ENCODE results near the gene CHRNA9. TPM values are rescaled to one million over a fixed set of nuclear protein-coding genes. Genes with fewer than 3 reads are reported as not detected.

Gene CHRNA9
- polyA plus RNA-seq, 4 donors: 0.76 to 1.6 (median 0.98) TPM

DNA sequence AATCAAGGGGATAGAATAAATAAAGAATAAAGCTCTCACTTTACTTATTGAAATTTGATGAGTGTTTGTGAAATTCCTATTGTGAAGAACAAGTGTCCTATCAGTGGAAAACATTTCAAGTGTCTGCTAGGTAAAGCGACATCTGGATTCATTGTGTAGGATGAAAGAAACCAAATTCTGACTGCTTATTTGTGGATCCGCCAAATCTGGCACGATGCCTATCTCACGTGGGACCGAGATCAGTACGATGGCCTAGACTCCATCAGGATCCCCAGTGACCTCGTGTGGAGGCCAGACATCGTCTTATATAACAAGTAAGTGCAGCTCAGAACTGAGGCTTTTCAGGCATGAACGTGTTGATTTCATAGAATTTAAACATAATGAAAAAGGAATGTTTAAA, 1.9 kb downstream of the CHRNA9 start:
- no peak for DNase-seq (ENCODE audit: low read depth in 4 of 4, low spot score in 2 of 4)

DNA sequence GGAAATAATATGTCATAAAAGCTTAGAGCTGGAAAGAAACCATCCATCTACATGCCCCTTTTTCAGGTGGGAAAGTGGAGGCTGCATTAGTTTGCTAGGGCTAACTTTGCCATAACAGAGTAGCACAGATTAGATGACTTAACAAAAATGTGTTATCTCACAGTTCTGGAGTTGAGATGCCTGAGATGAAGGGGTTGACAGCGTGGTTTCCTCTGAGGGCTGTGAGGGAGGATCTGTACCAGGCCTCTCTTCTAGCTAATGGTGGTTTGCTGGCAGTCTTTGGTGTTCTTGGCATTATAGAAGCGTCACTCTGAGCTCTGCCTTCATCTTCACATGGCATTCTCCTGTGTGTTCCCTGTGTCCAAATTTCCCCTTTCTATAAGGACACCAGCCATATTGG, 2.4 kb downstream of the CHRNA9 start:
- DNase-seq (ENCODE audit: low read depth in 4 of 4, low spot score in 2 of 4): no peak

DNA sequence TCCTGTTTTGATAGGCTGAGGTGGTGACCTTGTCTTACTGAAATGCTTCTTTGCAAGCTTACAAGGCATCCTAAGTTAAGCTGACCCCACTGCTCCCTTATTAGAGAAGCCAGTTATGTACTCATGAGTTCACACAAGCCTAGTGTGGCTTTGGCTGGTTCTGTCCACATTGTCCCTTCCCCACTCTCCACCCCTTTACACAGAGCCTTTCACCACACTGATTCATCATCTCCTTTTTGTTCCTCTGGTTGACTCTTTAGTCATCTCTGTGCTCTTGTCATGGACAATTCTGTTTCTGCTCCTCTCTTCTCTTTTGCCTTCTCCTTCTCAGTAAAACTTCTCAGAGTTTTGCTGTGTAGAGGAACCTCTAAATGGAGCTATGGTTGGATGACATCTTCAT, 4.9 kb downstream of the CHRNA9 start:
- DNase-seq (ENCODE audit: low read depth in 4 of 4, low spot score in 2 of 4): no peak

DNA sequence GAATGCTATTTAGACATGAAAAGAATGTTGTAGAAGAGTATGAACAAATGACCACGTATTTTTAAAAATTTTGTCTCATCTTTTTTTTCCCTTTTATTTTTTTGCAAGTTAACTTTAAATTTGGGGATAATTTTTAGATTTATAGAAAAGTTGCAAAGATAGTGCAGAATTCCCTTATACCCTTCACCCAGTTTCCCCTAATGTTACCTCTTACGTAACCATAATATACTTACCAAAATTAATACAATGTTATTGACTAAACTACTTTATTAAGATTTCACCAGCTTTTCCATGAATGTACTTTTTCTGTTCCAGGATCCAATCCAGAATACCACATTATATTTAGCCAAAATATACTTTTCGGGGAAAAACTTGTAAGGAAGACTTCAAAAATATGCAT, 12.3 kb downstream of the CHRNA9 start:
- no peak for DNase-seq (ENCODE audit: low read depth in 4 of 4, low spot score in 2 of 4)

DNA sequence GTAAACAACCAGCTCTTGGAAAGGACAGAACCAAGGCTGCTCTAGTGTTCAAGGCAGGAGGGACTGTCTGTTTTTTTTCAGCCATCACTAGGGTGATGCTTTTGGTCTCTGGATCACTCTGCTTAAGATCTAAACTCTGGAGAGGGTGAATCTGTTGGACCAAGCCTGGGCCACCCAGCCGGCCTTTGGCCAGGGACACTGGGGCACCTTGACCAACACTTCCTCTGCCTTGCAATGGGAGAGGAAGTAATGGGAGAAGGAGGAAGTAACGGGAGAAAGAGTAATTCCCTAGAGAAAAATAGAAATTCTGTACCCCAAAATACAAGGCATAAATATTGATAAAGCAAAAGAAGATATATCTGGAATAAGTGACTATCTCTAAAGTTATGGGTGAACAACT, 12.9 kb downstream of the CHRNA9 start:
- DNase-seq (ENCODE audit: low read depth in 4 of 4, low spot score in 2 of 4): no peak

DNA sequence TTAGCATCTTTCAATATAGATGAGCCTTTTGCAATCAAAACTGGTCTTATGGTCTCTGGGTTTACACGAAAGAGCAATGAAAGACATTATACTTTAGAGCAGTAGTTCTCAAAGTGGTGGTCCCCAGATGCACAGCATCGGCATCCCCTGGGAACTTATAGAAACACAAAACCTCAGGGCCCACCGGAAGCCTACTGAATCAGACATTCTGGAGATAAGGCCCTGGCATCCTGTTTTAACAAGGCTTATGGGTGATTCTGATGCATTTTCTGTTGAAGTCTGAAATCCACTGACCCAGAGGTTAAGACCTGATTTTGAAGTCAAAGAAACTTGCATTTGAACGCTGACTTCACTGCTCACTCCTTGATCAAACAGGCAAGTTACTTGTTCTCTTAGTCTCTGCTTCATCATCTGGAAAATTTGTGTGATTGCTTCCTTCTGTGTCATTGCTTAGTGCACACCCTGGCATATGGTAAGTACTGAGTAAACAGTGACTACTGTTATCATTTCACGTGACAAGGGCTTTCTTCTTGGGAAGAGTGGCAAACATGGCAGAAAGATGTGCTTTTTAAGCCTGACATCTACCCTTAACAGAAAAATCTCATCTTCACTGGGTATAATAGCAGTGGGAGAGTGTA, 14.5 kb downstream of the CHRNA9 start:
- no peak for DNase-seq (ENCODE audit: low read depth in 4 of 4, low spot score in 2 of 4)

DNA sequence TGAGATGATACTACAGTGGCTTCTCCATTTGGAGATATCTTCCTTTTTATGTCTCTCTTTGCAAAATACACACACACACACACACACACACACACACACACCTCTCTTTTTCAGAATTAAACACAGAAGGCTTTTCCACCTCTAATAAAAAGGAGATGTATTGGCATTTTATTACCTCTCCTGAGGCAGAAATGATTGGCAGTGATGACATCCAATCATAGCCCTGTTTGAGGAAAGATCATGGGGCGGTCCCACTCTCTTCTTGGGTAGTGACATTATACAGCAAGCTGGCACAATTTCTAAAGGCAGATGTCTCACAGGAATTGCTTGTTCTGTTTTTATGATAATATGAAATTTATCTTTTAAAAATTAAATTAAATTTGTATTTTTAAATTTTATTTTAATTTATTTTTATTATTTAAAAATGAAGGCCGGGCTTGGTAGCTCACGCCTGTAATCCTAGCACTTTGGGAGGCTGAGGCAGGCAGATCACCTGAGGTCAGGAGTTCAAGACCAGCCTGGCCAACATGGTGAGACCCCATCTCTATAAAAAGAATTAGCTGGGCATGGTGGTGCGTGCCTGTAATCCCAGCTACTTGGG, 15.6 kb downstream of the CHRNA9 start:
- no peak for DNase-seq (ENCODE audit: low read depth in 4 of 4, low spot score in 2 of 4)

DNA sequence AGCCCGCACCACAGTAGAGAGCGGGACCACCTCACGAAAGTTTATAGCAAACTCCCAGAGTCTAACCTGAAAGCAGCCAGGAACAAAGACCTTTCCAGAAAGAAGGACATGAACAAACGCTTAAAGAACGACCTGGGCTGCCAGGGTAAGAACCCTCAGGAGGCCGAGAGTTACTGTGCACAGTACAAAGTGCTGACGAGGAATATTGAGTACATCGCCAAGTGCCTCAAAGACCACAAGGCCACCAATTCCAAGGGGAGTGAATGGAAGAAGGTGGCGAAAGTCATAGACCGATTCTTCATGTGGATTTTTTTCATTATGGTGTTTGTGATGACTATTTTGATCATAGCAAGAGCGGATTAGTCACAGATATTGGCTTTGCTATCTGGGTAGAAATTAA, 19.0 kb downstream of the CHRNA9 start:
- DNase-seq (ENCODE audit: low read depth in 4 of 4, low spot score in 2 of 4): no peak

DNA sequence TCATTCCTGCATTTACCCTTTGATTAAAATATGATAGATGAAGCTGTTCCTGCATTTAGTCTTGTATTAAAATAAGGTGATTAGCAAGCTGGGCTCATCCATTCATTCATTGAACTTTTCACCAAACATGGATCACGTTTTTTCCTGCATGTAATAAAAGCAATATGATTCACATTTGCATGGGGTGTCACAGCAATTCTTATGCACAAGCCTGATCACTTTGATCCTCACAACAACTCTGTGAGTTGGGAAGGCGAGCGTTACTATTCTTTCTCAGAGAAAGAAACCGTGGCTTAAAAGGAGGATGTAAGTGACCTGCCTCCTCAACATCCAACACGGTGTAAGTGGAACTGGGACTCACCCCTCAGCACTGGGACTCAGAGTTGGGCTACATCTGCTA, 20.0 kb downstream of the CHRNA9 start:
- no peak for DNase-seq (ENCODE audit: low read depth in 4 of 4, low spot score in 2 of 4)

DNA sequence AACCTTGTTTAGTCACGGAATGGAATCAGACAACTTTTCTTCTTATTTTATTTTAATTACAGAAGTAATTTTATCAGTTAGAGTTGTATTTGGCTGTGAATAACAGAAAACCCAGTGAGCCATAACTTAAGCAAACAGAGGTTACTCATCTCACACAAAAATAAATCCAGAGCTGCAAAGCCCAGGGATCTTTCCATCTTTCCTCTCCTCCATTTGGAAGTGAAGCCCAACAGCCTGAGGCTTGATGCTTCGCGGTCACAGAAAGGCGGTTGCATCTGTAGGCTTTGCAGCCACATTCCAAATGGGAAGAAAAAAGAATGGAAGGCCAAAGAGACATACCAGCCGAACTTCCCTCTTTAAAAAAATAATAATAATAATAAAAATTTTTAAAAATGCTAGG, 22.6 kb downstream of the CHRNA9 start:
- no peak for DNase-seq (ENCODE audit: low read depth in 4 of 4, low spot score in 2 of 4)

DNA sequence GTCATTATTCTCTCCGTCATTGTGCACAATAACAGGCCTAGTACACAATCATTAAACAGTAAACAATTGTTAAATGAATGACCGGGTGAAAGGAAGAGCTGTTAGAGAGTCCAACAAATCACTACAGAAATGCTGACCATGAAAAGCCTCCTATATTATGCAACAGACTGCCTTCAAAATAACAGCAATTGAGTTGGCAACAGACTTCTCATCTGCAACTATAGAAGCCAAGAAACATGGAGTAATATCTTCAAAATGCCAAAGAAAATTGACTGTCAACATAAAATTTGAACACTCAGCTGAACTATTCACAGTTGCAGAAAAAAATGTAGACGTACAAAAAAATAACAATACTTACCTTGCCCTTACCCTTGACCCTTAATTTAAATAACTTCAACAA, 26.2 kb downstream of the CHRNA9 start:
- DNase-seq (ENCODE audit: low read depth in 4 of 4, low spot score in 2 of 4): no peak

DNA sequence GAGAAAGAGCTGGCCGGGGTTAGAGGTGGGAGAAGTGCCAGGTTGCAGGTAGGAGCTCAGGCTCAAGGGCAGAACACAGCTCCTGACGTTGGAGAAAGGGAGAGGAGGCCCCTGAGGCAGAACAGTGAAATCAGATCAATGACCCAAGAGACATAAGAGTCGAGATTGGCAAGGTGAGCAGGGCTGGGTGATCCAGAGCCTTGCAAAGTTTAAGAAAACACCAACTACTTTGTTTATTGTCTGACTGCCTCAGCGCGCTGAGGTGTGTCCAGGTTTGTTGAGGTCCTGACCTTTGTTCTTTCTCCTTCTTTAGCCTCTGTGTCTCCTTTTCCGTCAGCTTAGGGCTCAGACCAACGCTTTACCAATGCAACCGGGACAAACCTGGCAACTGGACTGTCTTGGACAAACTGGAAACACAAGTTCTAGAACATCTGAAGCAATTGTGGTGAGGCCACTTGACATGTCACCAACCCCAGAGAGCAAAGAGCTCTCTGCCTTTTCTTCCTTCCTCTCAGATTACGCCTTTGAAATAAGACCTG, 28.3 kb downstream of the CHRNA9 start:
- no peak for DNase-seq (ENCODE audit: low read depth in 4 of 4, low spot score in 2 of 4)

DNA sequence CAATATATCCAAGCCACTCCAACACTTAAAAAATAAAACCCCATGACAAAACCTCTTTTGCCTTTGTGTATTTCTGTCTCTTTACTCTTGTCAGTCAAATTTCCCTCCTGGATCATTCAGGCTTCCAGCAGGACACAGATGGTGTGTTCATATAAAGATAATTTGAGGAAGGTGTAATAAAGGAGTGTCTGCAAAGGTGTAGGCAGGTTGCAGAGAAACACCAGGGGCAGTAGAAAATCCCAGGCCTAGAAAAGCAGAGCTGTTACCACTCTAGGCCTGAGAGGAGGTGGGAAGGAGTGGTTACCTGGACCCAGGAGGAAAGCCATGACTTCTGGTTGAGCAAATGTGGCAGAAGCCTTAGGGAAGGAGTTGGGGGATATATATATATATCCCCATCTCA, 28.8 kb downstream of the CHRNA9 start:
- DNase-seq (ENCODE audit: low read depth in 4 of 4, low spot score in 2 of 4): no peak

DNA sequence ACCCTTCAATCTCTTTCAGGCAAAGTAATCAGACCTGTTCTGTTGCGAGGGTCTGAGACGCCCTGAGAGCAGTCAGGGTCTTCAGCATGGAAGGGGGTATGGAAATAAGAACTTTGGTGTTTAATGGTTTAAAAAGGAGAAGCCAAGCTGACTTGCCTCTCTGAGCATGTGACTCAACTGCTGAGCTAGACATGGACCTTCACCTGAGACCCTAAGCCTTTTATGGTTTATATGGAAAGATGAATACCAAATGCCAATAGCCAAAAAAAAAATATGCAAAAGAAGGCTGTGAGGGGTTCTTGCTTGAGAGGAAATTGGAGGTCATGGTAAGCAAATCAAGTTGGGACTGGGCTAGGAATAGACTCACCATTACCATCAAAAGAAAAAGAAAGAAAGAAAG, 30.6 kb downstream of the CHRNA9 start:
- DNase-seq (ENCODE audit: low read depth in 4 of 4, low spot score in 2 of 4): no peak

DNA sequence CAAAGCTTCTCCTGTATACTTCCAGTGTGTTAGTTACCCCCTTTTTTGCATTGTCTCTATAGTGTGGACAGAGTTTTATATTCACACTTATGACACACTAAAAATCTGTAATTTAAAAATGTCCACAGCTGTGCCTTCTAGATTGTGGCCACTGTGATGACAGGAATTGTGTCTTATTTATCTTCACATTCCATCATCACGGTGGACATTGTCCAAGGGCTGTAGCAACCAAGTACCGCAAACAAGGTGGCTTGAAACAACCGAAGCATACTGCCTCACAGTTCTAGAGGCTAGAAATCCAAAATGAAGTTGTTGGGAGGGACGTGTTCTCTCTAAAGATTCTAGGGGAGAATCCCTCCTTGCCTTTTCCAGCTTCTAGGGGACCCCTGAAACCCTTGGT, 32.3 kb downstream of the CHRNA9 start:
- no peak for DNase-seq (ENCODE audit: low read depth in 4 of 4, low spot score in 2 of 4)

DNA sequence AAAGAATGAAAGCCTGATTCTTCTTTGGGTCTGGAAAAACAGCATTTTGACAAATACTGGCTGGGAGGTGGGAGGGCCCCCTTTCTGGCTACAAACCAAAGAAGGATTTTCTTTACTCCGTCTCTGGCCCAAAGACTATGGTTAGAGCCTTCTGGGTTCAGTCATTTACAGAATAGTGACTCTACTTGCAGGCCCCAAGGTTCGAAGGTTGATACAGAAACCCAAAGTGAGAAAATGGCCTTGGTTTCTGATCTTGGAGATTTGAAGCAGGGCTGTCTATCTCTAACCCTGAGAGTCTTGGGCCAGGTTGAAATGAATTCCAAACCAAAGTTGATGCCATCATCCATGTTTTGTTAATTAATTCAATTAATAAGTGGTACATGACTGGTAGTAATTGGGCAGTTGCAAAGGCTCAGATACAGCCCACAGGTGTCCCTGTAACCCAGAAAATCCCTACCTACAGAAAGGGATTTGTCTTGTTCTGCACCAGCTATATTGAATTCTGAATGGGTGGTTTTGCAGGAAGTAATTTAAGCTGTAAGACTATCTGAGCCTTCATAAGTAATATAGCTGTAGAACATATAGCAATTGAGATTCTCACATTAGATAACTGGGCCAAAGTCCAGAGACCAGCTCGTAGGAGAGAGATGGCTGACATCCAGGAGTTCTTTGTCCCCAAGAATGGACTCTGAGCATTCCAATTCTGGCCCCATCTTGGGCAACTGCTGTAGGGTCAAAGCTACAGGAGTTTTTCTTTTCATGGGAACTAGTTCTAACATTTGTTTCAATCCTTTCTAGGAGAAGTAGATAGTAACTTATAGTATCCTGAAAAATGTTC, 34.5 kb downstream of the CHRNA9 start:
- DNase-seq (ENCODE audit: low read depth in 4 of 4, low spot score in 2 of 4): no peak

DNA sequence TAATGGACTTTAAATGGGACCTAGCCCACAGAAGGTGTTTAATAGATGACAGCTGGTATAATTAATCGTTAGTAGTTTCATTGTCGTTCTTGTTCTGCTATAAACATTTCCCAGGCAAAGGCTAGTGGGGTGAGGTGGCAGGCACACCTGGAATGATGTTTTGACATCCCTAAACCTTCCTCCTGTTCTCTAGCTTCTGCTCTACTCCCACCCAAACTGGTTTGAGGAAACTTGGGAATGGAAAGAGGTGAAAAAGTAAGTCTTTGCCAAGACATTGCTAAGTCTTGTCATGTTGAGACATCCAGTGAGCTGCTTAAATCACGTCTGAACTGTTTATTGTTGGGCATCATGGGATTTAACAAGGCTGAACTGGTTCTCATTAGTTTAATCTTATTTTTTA, 37.5 kb downstream of the CHRNA9 start:
- no peak for DNase-seq (ENCODE audit: low read depth in 4 of 4, low spot score in 2 of 4)

DNA sequence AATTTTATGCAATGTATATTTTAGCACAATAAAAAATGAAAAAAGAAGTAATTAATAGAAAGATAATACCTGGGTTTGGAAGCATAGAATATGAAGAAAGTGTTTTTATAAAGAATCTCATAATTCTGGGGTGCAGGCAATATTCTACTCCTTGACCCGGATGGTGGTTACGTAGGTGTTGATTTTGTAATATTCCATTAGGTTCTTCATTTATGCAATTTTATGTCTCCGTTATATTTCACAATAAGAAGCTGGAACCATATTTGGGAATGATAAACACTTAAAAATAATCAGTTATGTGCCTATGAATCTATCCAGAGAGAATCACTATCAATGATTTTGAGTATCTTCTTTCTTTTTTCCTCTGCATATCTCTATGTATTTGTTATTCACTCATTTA, 38.5 kb downstream of the CHRNA9 start:
- no peak for DNase-seq (ENCODE audit: low read depth in 4 of 4, low spot score in 2 of 4)

DNA sequence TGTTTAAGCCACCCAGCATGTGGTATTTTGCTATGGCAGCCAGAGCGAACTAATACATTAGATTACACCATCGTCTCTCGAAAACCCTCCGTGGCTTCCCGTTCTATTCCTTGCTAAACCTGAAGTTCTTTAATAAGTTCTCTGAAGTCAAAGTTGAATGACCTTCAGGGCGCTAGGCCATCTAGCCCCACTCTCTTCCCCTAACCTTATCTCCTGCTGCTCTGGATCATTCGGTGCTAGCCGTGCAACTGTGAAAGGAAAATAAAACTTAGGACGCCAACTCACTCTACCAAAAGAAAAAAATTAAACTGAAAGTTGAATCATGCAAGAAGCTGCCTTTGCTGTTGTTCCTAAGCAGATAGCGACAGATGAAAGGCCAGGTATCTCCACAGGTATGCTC, 40.0 kb downstream of the CHRNA9 start:
- no peak for DNase-seq (ENCODE audit: low read depth in 4 of 4, low spot score in 2 of 4)

DNA sequence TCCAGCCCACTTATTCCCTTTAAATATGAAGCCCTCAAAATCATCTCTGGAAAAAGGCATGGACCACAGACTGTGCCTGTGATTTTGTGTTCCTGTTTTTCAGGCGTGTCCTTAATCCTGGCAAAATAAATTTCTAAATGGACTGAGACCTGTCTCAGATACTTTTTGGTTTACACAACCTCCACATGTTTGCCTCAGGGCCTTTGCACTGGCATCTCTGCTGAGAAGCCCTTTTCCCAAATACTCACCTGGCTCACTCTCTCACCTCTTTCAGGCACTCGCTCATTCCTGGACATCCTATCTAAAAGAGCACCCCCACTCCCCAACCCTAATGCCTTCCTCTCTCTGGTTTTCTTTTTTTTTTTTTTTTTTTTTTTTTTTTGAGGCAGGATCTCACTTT, 40.5 kb downstream of the CHRNA9 start:
- no peak for DNase-seq (ENCODE audit: low read depth in 4 of 4, low spot score in 2 of 4)

DNA sequence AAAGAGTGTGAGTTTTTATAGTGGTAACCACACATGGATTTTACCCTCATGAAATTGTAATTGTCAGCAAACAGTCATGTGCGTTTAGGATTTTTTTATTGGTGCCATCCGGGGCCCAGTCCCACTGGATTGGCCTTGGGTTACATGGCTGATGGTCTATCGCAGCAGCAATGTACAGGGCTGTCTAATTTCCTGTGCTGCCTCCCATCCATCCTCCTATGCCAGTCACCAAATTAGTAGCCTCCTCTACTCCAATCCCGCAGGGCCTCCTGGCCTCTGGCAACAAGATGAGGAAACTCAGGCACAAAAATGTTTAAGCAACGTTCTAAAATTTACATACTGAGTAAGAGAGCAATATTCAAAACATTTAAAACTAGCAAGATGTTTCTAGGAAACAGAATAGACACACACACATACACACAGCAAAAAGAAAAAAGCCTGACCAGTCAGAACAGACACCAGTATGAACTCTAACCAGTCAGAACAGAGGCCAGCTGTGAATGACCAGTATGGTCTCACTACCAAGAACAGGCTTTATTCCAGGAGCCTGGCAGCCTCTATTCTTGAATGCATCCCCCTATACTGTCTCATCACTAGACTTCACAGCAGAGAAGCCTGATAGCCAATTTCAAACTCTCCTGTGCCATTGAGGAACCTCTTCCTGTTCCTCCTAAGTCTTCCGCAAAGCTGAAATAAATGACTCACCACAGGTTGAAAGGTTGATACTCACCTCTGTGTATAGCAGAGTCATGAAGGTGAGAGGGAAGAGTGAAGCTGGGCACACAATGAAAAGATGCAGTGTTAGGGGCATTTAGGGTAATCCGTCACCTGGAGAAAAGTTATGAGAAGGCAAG, 42.6 kb downstream of the CHRNA9 start:
- no peak for DNase-seq (ENCODE audit: low read depth in 4 of 4, low spot score in 2 of 4)

Data from left renal cortex interstitium (tissue), 4 donors.